Adipose tissue (tissue), 3 donors: ENCODE results near the gene HNRNPF. TPM values are rescaled to one million over a fixed set of nuclear protein-coding genes. Genes with fewer than 3 reads are reported as not detected.
"Not testable (repeated sequence)": the region's sequence is repeated elsewhere in the genome, so short reads cannot be mapped to it uniquely, and the experiment has no call there.

Source experiments
- H3K27ac ChIP-seq: one replicate; pipeline ENCODE4 v1.5.1; 2013; ENCODE audit warnings: low read depth, low read length
- WGBS, 3 donors: extraction: QIAGEN DNeasy Blood & Tissue Kit; methylation state at CpG; one replicate each; pipeline ENCODE4 v1.1.7; 2013; 5-methylcytosine and 5-hydroxymethylcytosine counted together
- polyA plus RNA-seq, 3 donors: library from polyadenylated mRNA; stranded (reverse); fragments of 200-250 nt; gene quantifications; one replicate each; pipeline ENCODE4 v1.2.3, GENCODE V29; 2013
- donor health status: healthy with polysubstance abuse.
- donor health status: Bipolar disorder and iron deficiency.
- donor health status: healthy.

HNRNPF gene
- polyA plus RNA-seq, 3 donors = 90.0 to 174 (median 103) TPM

- not testable (repeated sequence) for H3K27ac ChIP-seq
- WGBS, 3 donors = 94 to 97% (median 95%) methylated on average over 12 of the region's 12 CpGs
Observed at GRCh38 chr10:43426476-43426875, 17.5 kb upstream of the HNRNPF start.

GRCh38 chr10:43424416-43424815 is 15.4 kb upstream of the HNRNPF start:
- H3K27ac ChIP-seq = no peak overlapping the region
- WGBS, 3 donors = 70 to 95% (median 73%) methylated on average over 6 of the region's 6 CpGs

- 92 to 95% (median 93%) methylated on average over 4 of the region's 4 CpGs for WGBS, 3 donors
- not testable (repeated sequence) for H3K27ac ChIP-seq
Observed at GRCh38 chr10:43421944-43422343, 13.0 kb upstream of the HNRNPF start.

GRCh38 chr10:43421519-43421918 is 12.5 kb upstream of the HNRNPF start:
- 85 to 93% (median 89%) methylated on average over 6 of the region's 6 CpGs for WGBS, 3 donors
- peak overlapping the region; percentile 42 for H3K27ac ChIP-seq

GRCh38 chr10:43421201-43421507 is 12.2 kb upstream of the HNRNPF start:
- peak overlapping the region; percentile 58 for H3K27ac ChIP-seq
- WGBS, 3 donors = 21 to 34% (median 22%) methylated on average over 4 of the region's 4 CpGs

GRCh38 chr10:43420369-43421200 is 11.6 kb upstream of the HNRNPF start:
- WGBS, 3 donors = 0 to 1% (median 1%) methylated on average over 55 to 63 of the region's 63 CpGs

GRCh38 chr10:43419997-43420368 is 11.0 kb upstream of the HNRNPF start:
- WGBS, 3 donors = 46 to 65% (median 48%) methylated on average over 18 of the region's 18 CpGs
- no peak overlapping the region for H3K27ac ChIP-seq

More at GRCh38 chr10:43420369-43421200, 11.6 kb upstream of the HNRNPF start:
- H3K27ac ChIP-seq = peak overlapping the region; percentile 58

- WGBS, 3 donors = 57 to 74% (median 61%) methylated on average over 14 of the region's 14 CpGs
- H3K27ac ChIP-seq = no peak overlapping the region
Observed at GRCh38 chr10:43417950-43418768, 9.2 kb upstream of the HNRNPF start.

- 84 to 89% (median 88%) methylated on average over 10 of the region's 10 CpGs for WGBS, 3 donors
- H3K27ac ChIP-seq = no peak overlapping the region
Observed at GRCh38 chr10:43415544-43415943, 6.6 kb upstream of the HNRNPF start.

GRCh38 chr10:43411536-43411935 is 2.5 kb upstream of the HNRNPF start:
- H3K27ac ChIP-seq = no peak overlapping the region
- WGBS, 3 donors = 78 to 92% (median 89%) methylated on average over 2 of the region's 2 CpGs

- 88 to 90% (median 90%) methylated on average over 14 of the region's 14 CpGs for WGBS, 3 donors
- H3K27ac ChIP-seq = no peak overlapping the region
Observed at GRCh38 chr10:43410345-43410744, 1.4 kb upstream of the HNRNPF start.

GRCh38 chr10:43409385-43410109 is 561 bp upstream of the HNRNPF start:
- peak overlapping the region; percentile 91 for H3K27ac ChIP-seq
- 4 to 7% (median 4%) methylated on average over 46 of the region's 46 CpGs for WGBS, 3 donors

- WGBS, 3 donors = 1 to 2% (median 1%) methylated on average over 31 of the region's 31 CpGs
- H3K27ac ChIP-seq = peak overlapping the region; percentile 99
Observed at GRCh38 chr10:43408331-43408709, 666 bp downstream of the HNRNPF start.

- WGBS, 3 donors = 0% methylated on average over 56 of the region's 56 CpGs
- peak overlapping the region; percentile 99 for H3K27ac ChIP-seq
Observed at GRCh38 chr10:43407576-43408330, 1.2 kb downstream of the HNRNPF start.

- H3K27ac ChIP-seq = peak overlapping the region; percentile 99
- WGBS, 3 donors = 0 to 1% (median 1%) methylated on average over 49 to 59 of the region's 59 CpGs
Observed at GRCh38 chr10:43407148-43407575, 1.8 kb downstream of the HNRNPF start.

GRCh38 chr10:43404704-43405084 is 4.3 kb downstream of the HNRNPF start:
- 35 to 70% (median 39%) methylated on average over 6 of the region's 6 CpGs for WGBS, 3 donors
- no peak overlapping the region for H3K27ac ChIP-seq

- 71 to 73% (median 72%) methylated on average over 14 of the region's 14 CpGs for WGBS, 3 donors
- H3K27ac ChIP-seq = no peak overlapping the region
Observed at GRCh38 chr10:43403911-43404703, 4.9 kb downstream of the HNRNPF start.
